ENCODE measurements around the gene SLC12A5.

Gene SLC12A5

DNA sequence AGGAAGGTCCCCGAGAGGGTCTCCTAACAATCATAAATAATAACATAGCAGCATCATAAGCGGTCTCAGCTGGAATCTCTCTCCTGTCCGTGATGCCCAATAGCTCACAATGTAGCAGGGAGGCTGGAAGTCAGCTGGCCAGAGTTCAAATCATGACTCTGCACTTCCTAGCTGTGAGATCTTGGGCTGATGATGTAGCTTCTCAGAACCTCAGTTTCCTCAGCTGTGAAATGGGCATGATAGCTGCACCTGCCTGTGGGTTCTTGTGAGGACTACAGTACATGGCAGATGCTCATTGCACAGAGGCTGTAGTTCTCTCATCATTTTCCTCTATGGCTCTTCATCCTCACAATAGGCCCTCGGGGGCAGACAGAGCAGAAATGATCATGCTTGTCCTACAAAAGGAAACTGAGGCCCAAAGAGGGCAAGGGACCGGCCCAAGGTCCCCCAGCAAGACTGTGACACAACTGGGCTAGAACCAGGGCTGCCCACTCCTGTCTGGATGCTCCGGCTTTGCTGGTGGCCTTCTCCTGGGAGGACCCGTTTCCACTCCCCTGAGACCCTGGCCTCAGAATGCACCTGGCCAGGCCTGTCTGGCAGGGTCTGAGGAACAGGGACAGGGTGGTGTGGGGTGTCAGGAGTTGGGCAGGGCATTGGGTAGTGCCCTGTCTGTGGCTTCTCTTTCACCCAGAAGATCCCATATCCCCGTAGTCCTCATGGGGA is 17.7 kb downstream of the SLC12A5 start (continued):
- TF ChIP-seq ZEB2 (tag by site-specific recombination; IDR thresholded peaks at IDR 0.05) (no peak), ZNF548 (tag by site-specific recombination; IDR thresholded peaks at IDR 0.05) (no peak), ZNF837 (tag by site-specific recombination; IDR thresholded peaks at IDR 0.05) (no peak), ZNF658 (tag by site-specific recombination; IDR thresholded peaks at IDR 0.05) (no peak), ZNF610 (tag by site-specific recombination; IDR thresholded peaks at IDR 0.05; ENCODE audit: borderline replicate concordance) (no peak), ZNF677 (tag by site-specific recombination; IDR thresholded peaks at IDR 0.05) (no peak), OSR2 (tag by site-specific recombination; IDR thresholded peaks at IDR 0.05) (no peak), ZNF248 (tag by site-specific recombination; IDR thresholded peaks at IDR 0.05) (no peak), SCRT2 (tag by site-specific recombination; IDR thresholded peaks at IDR 0.05) (no peak), ZNF211 (tag by site-specific recombination; IDR thresholded peaks at IDR 0.05; ENCODE audit: low read depth) (no peak), ZNF202 (tag by site-specific recombination; IDR thresholded peaks at IDR 0.05; ENCODE audit: borderline replicate concordance) (no peak)
- TF ChIP-seq, protein P1, sequence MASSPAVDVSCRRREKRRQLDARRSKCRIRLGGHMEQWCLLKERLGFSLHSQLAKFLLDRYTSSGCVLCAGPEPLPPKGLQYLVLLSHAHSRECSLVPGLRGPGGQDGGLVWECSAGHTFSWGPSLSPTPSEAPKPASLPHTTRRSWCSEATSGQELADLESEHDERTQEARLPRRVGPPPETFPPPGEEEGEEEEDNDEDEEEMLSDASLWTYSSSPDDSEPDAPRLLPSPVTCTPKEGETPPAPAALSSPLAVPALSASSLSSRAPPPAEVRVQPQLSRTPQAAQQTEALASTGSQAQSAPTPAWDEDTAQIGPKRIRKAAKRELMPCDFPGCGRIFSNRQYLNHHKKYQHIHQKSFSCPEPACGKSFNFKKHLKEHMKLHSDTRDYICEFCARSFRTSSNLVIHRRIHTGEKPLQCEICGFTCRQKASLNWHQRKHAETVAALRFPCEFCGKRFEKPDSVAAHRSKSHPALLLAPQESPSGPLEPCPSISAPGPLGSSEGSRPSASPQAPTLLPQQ (tag by site-specific recombination; IDR thresholded peaks at IDR 0.05) = no peak
- TF ChIP-seq, protein P2, sequence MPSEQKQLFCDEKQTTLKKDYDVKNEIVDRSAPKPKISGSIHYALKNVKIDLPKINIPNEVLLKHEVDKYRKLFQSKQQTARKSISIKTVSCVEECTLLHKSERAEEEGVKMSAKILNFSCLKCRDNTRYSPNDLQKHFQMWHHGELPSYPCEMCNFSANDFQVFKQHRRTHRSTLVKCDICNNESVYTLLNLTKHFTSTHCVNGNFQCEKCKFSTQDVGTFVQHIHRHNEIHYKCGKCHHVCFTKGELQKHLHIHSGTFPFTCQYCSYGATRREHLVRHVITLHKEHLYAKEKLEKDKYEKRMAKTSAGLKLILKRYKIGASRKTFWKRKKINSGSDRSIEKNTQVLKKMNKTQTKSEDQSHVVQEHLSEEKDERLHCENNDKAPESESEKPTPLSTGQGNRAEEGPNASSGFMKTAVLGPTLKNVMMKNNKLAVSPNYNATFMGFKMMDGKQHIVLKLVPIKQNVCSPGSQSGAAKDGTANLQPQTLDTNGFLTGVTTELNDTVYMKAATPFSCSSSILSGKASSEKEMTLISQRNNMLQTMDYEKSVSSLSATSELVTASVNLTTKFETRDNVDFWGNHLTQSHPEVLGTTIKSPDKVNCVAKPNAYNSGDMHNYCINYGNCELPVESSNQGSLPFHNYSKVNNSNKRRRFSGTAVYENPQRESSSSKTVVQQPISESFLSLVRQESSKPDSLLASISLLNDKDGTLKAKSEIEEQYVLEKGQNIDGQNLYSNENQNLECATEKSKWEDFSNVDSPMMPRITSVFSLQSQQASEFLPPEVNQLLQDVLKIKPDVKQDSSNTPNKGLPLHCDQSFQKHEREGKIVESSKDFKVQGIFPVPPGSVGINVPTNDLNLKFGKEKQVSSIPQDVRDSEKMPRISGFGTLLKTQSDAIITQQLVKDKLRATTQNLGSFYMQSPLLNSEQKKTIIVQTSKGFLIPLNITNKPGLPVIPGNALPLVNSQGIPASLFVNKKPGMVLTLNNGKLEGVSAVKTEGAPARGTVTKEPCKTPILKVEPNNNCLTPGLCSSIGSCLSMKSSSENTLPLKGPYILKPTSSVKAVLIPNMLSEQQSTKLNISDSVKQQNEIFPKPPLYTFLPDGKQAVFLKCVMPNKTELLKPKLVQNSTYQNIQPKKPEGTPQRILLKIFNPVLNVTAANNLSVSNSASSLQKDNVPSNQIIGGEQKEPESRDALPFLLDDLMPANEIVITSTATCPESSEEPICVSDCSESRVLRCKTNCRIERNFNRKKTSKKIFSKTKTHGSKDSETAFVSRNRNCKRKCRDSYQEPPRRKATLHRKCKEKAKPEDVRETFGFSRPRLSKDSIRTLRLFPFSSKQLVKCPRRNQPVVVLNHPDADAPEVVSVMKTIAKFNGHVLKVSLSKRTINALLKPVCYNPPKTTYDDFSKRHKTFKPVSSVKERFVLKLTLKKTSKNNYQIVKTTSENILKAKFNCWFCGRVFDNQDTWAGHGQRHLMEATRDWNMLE (tag by site-specific recombination; conservative IDR thresholded peaks at IDR 0.05; ENCODE audit: low read depth) = no peak
- TF ChIP-seq, protein P3, sequence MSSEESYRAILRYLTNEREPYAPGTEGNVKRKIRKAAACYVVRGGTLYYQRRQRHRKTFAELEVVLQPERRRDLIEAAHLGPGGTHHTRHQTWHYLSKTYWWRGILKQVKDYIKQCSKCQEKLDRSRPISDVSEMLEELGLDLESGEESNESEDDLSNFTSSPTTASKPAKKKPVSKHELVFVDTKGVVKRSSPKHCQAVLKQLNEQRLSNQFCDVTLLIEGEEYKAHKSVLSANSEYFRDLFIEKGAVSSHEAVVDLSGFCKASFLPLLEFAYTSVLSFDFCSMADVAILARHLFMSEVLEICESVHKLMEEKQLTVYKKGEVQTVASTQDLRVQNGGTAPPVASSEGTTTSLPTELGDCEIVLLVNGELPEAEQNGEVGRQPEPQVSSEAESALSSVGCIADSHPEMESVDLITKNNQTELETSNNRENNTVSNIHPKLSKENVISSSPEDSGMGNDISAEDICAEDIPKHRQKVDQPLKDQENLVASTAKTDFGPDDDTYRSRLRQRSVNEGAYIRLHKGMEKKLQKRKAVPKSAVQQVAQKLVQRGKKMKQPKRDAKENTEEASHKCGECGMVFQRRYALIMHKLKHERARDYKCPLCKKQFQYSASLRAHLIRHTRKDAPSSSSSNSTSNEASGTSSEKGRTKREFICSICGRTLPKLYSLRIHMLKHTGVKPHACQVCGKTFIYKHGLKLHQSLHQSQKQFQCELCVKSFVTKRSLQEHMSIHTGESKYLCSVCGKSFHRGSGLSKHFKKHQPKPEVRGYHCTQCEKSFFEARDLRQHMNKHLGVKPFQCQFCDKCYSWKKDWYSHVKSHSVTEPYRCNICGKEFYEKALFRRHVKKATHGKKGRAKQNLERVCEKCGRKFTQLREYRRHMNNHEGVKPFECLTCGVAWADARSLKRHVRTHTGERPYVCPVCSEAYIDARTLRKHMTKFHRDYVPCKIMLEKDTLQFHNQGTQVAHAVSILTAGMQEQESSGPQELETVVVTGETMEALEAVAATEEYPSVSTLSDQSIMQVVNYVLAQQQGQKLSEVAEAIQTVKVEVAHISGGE (tag by site-specific recombination; conservative IDR thresholded peaks at IDR 0.05; ENCODE audit: low read depth) = no peak

DNA sequence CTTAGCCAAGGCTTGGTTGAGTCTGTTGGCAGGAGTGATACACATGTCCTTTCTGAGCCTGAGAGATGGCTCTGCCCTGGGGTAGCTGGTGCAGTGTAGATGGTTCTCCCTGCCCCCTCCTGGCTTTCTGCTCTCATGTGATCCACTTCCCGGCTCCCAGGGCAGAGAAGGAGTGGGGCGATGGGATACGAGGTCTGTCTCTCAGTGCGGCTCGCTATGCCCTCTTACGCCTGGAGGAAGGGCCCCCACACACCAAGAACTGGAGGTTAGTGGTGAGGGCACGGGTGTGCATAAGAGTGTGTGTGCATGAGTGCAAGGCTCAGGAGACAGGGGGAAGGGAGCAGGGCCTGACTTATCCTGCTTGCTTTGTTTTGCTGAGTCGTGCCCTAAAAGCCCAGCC is 18.8 kb downstream of the SLC12A5 start:
- ChIA-PET POLR2A (no interaction called here), CTCF (interaction anchor here (0.8 kb wide), 1 partner anchor 253 kb away, joined by 3 read pairs; no protein-coding TSS in a partner anchor)

More for the DNA sequence above, 18.8 kb downstream of the SLC12A5 start:
- TF ChIP-seq ZNF626 (tag by site-specific recombination; IDR thresholded peaks at IDR 0.05) = no peak
- TF ChIP-seq, protein P4, sequence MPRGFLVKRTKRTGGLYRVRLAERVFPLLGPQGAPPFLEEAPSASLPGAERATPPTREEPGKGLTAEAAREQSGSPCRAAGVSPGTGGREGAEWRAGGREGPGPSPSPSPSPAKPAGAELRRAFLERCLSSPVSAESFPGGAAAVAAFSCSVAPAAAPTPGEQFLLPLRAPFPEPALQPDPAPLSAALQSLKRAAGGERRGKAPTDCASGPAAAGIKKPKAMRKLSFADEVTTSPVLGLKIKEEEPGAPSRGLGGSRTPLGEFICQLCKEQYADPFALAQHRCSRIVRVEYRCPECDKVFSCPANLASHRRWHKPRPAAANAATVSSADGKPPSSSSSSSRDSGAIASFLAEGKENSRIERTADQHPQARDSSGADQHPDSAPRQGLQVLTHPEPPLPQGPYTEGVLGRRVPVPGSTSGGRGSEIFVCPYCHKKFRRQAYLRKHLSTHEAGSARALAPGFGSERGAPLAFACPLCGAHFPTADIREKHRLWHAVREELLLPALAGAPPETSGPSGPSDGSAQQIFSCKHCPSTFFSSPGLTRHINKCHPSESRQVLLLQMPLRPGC (tag by site-specific recombination; IDR thresholded peaks at IDR 0.05) = no peak
- no peak for TF ChIP-seq ZNF175 (tag by site-specific recombination; IDR thresholded peaks at IDR 0.05)
- no peak for TF ChIP-seq GLIS1 (tag by site-specific recombination; IDR thresholded peaks at IDR 0.05)
- TF ChIP-seq WT1 (tag by site-specific recombination; IDR thresholded peaks at IDR 0.05) = no peak
- TF ChIP-seq, protein P5, sequence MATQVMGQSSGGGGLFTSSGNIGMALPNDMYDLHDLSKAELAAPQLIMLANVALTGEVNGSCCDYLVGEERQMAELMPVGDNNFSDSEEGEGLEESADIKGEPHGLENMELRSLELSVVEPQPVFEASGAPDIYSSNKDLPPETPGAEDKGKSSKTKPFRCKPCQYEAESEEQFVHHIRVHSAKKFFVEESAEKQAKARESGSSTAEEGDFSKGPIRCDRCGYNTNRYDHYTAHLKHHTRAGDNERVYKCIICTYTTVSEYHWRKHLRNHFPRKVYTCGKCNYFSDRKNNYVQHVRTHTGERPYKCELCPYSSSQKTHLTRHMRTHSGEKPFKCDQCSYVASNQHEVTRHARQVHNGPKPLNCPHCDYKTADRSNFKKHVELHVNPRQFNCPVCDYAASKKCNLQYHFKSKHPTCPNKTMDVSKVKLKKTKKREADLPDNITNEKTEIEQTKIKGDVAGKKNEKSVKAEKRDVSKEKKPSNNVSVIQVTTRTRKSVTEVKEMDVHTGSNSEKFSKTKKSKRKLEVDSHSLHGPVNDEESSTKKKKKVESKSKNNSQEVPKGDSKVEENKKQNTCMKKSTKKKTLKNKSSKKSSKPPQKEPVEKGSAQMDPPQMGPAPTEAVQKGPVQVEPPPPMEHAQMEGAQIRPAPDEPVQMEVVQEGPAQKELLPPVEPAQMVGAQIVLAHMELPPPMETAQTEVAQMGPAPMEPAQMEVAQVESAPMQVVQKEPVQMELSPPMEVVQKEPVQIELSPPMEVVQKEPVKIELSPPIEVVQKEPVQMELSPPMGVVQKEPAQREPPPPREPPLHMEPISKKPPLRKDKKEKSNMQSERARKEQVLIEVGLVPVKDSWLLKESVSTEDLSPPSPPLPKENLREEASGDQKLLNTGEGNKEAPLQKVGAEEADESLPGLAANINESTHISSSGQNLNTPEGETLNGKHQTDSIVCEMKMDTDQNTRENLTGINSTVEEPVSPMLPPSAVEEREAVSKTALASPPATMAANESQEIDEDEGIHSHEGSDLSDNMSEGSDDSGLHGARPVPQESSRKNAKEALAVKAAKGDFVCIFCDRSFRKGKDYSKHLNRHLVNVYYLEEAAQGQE (tag by site-specific recombination; IDR thresholded peaks at IDR 0.05) = no peak
- TF ChIP-seq ZNF223 (tag by site-specific recombination; IDR thresholded peaks at IDR 0.05) = no peak
- Histone ChIP-seq H3K9me3 (ENCODE audit: control insufficient read depth, insufficient read depth, low read depth, low read length) (no peaks in the 10 kb centered on the region), H3K4me1 (ENCODE audit: control insufficient read depth, insufficient read depth, low read length) (no peaks in the 10 kb centered on the region), H3K36me3 (ENCODE audit: control insufficient read depth in 2 of 2, insufficient read depth in 1 of 2, low read length in 2 of 2) (no peaks in the 10 kb centered on the region), H3K4me3 (ENCODE audit: low read depth, low read length) (no peak overlapping the region), H3K27ac (ENCODE audit: extremely low read depth, low read depth, low read length) (no peak overlapping the region)
